ENCODE data around the gene PRSS22.

Gene PRSS22

DNA sequence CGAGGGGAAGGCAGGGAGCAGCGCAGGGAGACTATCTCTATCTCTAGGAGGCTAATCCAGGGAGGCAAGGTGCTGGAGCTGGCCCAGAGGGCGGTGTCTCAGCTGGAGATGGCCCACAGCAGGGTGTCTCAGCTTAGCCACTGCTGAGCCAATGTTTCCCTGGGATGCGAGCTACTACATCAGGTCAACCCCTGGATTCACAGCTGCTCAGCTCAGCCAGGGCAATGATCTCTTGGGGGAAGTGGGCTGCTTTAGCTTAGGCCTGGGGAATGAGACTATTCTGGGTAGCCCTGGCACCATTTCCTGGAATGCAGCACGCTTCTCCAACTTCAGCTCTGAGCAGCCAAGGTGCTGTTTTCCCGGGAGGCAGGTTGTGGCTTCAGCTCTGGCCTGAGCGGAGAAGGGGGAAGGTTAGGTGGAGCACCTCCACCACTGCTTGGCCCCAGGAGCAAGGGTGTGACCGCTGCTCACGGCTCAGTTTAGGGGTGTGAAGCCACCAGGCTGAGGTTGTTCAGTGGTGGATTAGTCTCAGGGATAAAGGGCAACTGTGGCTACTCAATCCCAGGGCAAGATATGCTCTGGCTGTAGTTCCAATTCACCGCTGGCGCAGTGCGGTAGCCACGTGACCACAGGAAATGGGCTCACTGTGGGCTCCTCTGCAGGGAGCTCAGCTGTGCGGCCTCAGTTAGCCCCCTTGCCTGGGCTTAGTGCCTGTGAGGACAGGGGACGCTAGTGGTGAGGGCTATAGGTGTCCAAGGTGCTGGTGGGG, 46.1 kb downstream of the PRSS22 start:
- DNase-seq: no peak

DNA sequence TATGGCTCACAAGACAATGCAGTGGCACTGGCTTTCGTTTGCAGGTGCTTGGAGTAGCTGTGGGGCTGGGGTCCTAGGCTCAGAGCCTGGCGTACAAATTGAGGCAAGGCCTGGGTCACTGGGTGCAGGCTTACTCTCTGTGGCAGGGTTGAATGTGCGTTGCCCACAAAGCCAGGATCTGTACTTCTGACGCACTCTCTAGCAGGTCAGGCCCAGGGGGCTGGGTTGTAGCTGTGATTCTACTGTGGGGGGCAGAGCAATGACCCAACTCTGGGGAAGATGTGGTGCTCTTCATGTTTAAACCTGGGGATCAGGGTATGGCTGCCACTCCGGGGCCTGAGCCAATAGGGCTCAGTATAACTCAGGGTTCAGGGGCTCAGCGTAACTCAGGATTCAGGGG, 47.3 kb downstream of the PRSS22 start:
- no peak for DNase-seq

DNA sequence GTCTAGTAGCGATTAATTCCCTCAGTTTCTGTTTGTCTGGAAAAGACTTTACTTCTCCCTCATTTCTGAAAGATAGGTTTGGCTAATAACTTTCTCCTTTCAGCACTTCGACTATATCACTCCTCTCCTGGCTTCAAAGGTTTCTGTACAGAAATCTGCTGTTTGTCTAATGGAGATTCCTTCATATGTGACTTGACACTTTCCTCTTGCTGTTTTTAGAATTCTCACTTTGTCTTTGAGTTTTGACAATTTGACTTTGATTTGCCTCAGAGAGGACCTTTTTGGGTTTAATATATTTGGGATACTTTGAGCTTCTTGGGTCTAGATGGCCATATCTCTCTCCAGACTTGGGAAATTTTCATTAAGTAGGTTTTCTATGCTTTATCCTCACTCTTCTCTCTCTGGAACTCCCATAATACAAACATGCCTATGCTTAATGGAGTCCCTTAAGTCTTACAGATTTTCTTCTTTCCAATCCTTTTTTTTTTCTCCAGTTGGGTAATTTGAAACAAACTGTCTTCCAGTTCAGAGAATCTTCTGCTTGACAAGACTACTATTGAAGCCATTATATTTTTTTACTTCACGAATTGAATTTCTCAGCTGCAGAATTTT, 48.7 kb downstream of the PRSS22 start:
- no peak for DNase-seq

DNA sequence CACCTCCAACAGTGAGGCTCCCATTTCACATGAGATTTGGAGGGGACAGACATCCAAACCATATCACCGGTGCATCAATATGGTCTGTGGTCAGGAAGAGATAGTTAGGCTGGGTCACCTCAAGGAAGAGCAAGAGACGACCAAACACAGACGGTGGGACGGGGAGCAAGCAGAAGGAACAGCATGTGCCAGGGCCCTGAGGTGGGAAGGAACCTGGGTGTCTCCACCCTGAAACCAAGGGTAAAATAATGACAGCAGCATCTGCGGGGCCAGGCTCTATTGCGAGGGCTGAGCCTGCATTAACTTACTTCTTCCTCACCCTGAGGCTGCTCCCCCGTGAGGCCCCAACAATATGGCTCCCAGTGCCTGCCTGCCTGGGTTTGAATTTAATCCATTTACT, 49.8 kb downstream of the PRSS22 start:
- DNase-seq: no peak

DNA sequence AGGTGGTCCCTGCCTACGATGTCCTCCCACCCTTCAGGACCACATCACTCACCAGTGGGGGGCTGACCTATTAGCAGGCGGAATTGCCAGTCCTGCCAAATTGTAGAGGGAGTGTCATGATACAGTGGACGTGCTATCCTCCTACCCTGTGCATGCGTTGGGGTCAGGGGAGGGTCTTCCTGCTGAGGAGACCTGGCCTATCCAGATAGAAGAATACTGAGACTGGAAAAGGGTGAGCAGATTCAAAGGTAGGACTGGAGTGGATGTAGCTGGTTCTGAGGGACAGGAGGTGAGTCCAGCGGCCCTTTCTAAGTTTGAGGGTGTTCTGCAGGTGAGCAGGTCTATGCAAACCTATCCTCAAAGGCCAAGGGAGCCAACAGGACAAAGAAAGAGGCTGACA, 51.7 kb downstream of the PRSS22 start:
- no peak for DNase-seq

DNA sequence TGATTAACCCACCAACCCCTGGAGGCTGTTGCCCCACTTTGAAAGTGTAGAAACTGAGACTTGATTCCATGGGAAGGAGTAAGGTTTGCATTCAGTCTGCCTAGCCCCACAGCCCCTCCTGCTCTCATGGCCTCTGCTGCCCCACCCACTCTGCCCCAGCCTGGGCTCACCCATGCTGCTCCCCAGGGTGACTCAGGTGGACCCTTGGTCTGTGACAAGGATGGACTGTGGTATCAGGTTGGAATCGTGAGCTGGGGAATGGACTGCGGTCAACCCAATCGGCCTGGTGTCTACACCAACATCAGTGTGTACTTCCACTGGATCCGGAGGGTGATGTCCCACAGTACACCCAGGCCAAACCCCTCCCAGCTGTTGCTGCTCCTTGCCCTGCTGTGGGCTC, 53.2 kb downstream of the PRSS22 start:
- DNase-seq: no peak

DNA sequence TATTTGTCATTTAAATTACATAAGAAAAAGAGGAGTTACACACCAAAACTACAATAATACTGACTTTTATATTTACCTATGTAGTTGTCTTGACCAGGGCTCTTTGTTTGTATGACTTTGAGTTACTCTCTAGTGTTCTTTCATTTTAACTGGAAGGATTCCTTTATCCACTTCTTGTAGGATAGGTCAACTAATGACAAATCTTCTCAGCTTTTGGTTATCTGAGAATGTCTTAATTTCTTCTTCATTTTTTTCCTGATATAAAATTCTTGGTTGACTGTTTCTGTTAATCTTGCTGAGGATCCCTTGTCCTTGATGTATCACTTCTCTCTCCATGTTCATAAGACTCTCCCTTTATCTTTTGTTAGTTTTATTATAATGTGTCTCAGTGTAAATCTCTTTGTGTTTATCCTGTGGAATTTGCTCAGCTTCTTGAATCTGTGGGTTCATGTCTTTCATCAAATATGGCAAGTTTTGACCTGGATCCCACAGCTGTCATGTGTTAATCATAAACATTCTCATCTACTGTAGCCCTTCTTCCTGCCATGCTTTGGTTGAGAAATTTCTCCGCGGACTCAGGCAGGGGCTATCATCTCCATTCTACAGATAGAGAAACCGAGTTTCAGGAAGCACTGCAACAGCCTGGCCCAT, 54.3 kb downstream of the PRSS22 start:
- no peak for DNase-seq
